ENCODE measurements around the gene CMTR2. TPM values are rescaled to one million over a fixed set of nuclear protein-coding genes. Genes with fewer than 3 reads are reported as not detected.

The CMTR2 gene
- total RNA-seq, 1 experiment from 2014 or later, result 24.7 TPM

Other genes with a start within 250 kb of the CMTR2 start
- 0.03 TPM in 1 of 2 replicates, not detected in the other for gene HYDIN, start 58.7 kb downstream of the CMTR2 start, total RNA-seq (2014; rRNA removed; shearing (Covaris generic))
- 5.4 and 6.9 TPM in 2 replicates for gene CALB2, start 69.3 kb upstream of the CMTR2 start, total RNA-seq (2014; rRNA removed; shearing (Covaris generic))
- not detected in 2 replicates for gene TLE7, start 152.7 kb upstream of the CMTR2 start, total RNA-seq (2014; rRNA removed; shearing (Covaris generic))
- gene ZNF23, start 172.8 kb upstream of the CMTR2 start, total RNA-seq (2014; rRNA removed; shearing (Covaris generic)), result 6.3 and 8.3 TPM in 2 replicates
- gene ZNF19, start 199.9 kb upstream of the CMTR2 start, total RNA-seq (2014; rRNA removed; shearing (Covaris generic)), result 0.87 and 0.90 TPM in 2 replicates
- gene CHST4, start 237.0 kb upstream of the CMTR2 start, total RNA-seq (2014; rRNA removed; shearing (Covaris generic)), result 0.43 TPM in 1 of 2 replicates, not detected in the other

All from HT1080 (cell line).